Nephron (organoid): ENCODE results near the gene SELPLG.

Experiments used
- H3K27ac Mint-ChIP-seq, 3 experiments: 2 replicates each; pipeline ENCODE4 v1.8.0; 2020; ENCODE audit warnings: mixed read lengths in 3 of 3, mild to moderate bottlenecking in 2 of 3, moderate library complexity in 1 of 3
- H3K27me3 Mint-ChIP-seq: 2 replicates; pipeline ENCODE4 v1.8.0; 2021; ENCODE audit warnings: low read depth, mild to moderate bottlenecking, moderate library complexity, mixed read lengths
- H3K36me3 Mint-ChIP-seq: 2 replicates; pipeline ENCODE4 v1.8.0; 2020; ENCODE audit warnings: low read depth, mixed read lengths
- H3K4me1 Mint-ChIP-seq: 2 replicates; pipeline ENCODE4 v1.8.0; 2020; ENCODE audit warnings: mixed read lengths
- H3K4me3 Mint-ChIP-seq, 3 experiments: 2 replicates each; pipeline ENCODE4 v1.8.0; 2020; ENCODE audit warnings: mild to moderate bottlenecking in 3 of 3, mixed read lengths in 3 of 3, moderate library complexity in 2 of 3
- H3K9me3 Mint-ChIP-seq: 2 replicates; pipeline ENCODE4 v1.8.0; 2020; ENCODE audit warnings: mixed read lengths
- TF ChIP-seq, protein P1 (sequence below), 3 experiments: fragments of 200-600 bp; sonication (generic); IDR thresholded peaks; one replicate each; pipeline ENCODE4 v1.5.0; 2021; ENCODE audit warnings: antibody characterized with exemption in 3 of 3; ENCODE audit not compliant: unreplicated experiment in 3 of 3

Gene SELPLG

DNA sequence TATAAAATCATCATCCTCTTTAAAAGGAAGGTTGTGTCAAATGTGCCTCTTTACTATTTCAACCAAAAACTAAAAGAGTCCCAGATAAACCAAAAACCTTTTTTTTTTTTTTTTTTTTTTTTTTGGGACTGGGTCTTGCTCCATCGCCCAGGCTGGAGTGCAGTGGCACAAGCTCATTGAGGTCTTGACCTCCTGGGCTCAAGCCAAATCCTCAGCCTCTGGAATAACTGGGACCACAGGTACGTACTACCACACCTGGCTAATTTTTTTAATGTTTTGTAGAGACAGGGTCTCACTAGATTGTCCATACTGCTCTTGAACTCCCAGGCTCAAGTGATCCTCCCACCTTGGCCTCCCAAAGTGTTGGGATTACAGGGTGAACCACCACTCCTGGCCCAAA, 16.4 kb upstream of the SELPLG start:
- H3K4me3 Mint-ChIP-seq = no peak overlapping the region
- TF ChIP-seq, protein P1, sequence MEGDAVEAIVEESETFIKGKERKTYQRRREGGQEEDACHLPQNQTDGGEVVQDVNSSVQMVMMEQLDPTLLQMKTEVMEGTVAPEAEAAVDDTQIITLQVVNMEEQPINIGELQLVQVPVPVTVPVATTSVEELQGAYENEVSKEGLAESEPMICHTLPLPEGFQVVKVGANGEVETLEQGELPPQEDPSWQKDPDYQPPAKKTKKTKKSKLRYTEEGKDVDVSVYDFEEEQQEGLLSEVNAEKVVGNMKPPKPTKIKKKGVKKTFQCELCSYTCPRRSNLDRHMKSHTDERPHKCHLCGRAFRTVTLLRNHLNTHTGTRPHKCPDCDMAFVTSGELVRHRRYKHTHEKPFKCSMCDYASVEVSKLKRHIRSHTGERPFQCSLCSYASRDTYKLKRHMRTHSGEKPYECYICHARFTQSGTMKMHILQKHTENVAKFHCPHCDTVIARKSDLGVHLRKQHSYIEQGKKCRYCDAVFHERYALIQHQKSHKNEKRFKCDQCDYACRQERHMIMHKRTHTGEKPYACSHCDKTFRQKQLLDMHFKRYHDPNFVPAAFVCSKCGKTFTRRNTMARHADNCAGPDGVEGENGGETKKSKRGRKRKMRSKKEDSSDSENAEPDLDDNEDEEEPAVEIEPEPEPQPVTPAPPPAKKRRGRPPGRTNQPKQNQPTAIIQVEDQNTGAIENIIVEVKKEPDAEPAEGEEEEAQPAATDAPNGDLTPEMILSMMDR (IDR thresholded peaks at IDR 0.05; ENCODE audit: unreplicated experiment in 3 of 3) = no peak
- H3K36me3 Mint-ChIP-seq = peaks cover 60% of the 10 kb centered on the region
- H3K27me3 Mint-ChIP-seq = no peaks in the 10 kb centered on the region
- H3K9me3 Mint-ChIP-seq = no peaks in the 10 kb centered on the region
- peaks cover 28% of the 10 kb centered on the region for H3K4me1 Mint-ChIP-seq
- no peak overlapping the region for H3K27ac Mint-ChIP-seq

DNA sequence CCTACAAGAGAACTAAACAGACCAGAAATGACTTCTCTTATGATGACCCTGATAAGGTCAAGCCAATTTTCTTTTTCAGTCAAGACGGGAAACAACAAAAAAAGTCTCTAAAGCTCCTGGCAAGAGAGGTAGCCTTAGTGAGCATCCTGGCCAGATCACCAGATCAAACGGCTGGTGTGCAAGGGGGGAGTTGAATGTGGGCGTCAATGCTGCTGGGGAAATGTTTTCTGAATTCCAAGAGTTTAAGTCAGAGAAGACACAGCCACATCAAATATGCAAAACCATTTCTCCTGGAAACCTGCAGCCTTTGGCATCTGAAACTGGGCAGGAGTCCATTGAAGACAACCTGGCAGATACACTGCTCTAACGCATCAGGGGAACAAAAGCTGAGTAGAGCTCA, 16.0 kb upstream of the SELPLG start:
- Mint-ChIP-seq H3K27ac (no peak overlapping the region), H3K9me3 (no peaks in the 10 kb centered on the region), H3K36me3 (peaks cover 61% of the 10 kb centered on the region), H3K4me1 (peaks cover 32% of the 10 kb centered on the region), H3K27me3 (no peaks in the 10 kb centered on the region), H3K4me3 (no peak overlapping the region)
- TF ChIP-seq, protein P1 (IDR thresholded peaks at IDR 0.05; ENCODE audit: unreplicated experiment in 3 of 3) = no peak

GRCh38 chr12:108649126-108649525, 15.4 kb upstream of the SELPLG start:
- Mint-ChIP-seq H3K27ac (no peak overlapping the region), H3K9me3 (no peaks in the 10 kb centered on the region), H3K4me3 (no peak overlapping the region), H3K36me3 (peaks cover 62% of the 10 kb centered on the region), H3K27me3 (no peaks in the 10 kb centered on the region), H3K4me1 (peaks cover 37% of the 10 kb centered on the region)
- TF ChIP-seq, protein P1 (IDR thresholded peaks at IDR 0.05; ENCODE audit: unreplicated experiment in 3 of 3) = no peak

GRCh38 chr12:108648371-108648770, 14.7 kb upstream of the SELPLG start:
- Mint-ChIP-seq H3K36me3 (peaks cover 62% of the 10 kb centered on the region), H3K27me3 (no peaks in the 10 kb centered on the region), H3K9me3 (no peaks in the 10 kb centered on the region), H3K4me1 (peaks cover 45% of the 10 kb centered on the region), H3K27ac (peak overlapping the region in 1 of 3 experiments; percentile 59), H3K4me3 (no peak overlapping the region)
- TF ChIP-seq, protein P1 (IDR thresholded peaks at IDR 0.05; ENCODE audit: unreplicated experiment in 3 of 3) = no peak

- H3K4me3 Mint-ChIP-seq = no peak overlapping the region
- no peaks in the 10 kb centered on the region for H3K27me3 Mint-ChIP-seq
- TF ChIP-seq, protein P1 (IDR thresholded peaks at IDR 0.05; ENCODE audit: unreplicated experiment in 3 of 3) = no peak
- no peaks in the 10 kb centered on the region for H3K9me3 Mint-ChIP-seq
- peaks cover 56% of the 10 kb centered on the region for H3K36me3 Mint-ChIP-seq
- H3K27ac Mint-ChIP-seq = peak overlapping the region; percentile 38 to 66 (median 59)
- peaks cover 49% of the 10 kb centered on the region for H3K4me1 Mint-ChIP-seq
Measured at GRCh38 chr12:108647585-108648287, 14.0 kb upstream of the SELPLG start.
